Ovary (tissue), 9 donors: ENCODE measurements around the gene SOCS3. TPM values are rescaled to one million over a fixed set of nuclear protein-coding genes. Genes with fewer than 3 reads are reported as not detected.

Experiments used
- DNase-seq, 5 donors: peaks; one replicate each; pipeline ENCODE4 v3.0.0-alpha.2; 2019 to 2020
- H3K27ac ChIP-seq, 2 donors: fragments of 200-600 bp; one replicate each; pipeline versions ENCODE4 v1.5.1 to v1.8.0; 2019 to 2022
- H3K27me3 ChIP-seq: fragments of 200-600 bp; one replicate; pipeline ENCODE4 v1.8.0; 2022
- H3K36me3 ChIP-seq: fragments of 200-600 bp; sonication (generic); one replicate; pipeline ENCODE4 v1.5.1; 2019
- H3K4me1 ChIP-seq: one replicate; pipeline ENCODE4 v1.8.1; 2013; ENCODE audit warnings: mild to moderate bottlenecking, moderate library complexity; ENCODE audit not compliant: insufficient read depth
- H3K4me3 ChIP-seq: fragments of 200-600 bp; sonication (generic); one replicate; pipeline ENCODE4 v1.5.1; 2017
- H3K9me3 ChIP-seq, 2 donors: fragments of 200-600 bp in 1 of 2; sonication (generic) in 1 of 2; one replicate each; pipeline versions ENCODE4 v1.5.1 to v1.8.1; 2013 to 2019; ENCODE audit warnings: mild to moderate bottlenecking in 1 of 2, moderate library complexity in 1 of 2
- EP300 ChIP-seq: sonication (generic); formaldehyde crosslinking; IDR thresholded peaks from one replicate; pipeline ENCODE4 v1.6.1; 2017; ENCODE audit warnings: antibody characterized with exemption
- POLR2A ChIP-seq: fragments of 450-650 bp; IDR thresholded peaks from one replicate; pipeline ENCODE4 v1.6.1; 2017; ENCODE audit warnings: antibody characterized with exemption, mild to moderate bottlenecking, moderate library complexity
- WGBS, 3 donors: extraction: QIAGEN DNeasy Blood & Tissue Kit in 1 of 3; methylation state at CpG; one replicate each; pipeline versions ENCODE4 v1.1.5 to v1.1.7; 2013 to 2017; 5-methylcytosine and 5-hydroxymethylcytosine counted together
- intact Hi-C, 4 donors: fragments of 100-400 bp; cut with DNase I; formaldehyde crosslinking; loops; one replicate each; pipeline versions ENCODE4 v1.11.0 to v1.15.1; 2022 to 2023
- polyA plus RNA-seq, 2 donors: library from polyadenylated mRNA; stranded (reverse); fragments of 200-250 nt in 1 of 2; fragments of 350-450 nt in 1 of 2; fragmentation: Illumina TruSeq in 1 of 2; extraction: RNeasy Lipid Tissue Mini Kit (QIAGEN cat#74804) in 1 of 2; gene quantifications; one replicate each; pipeline ENCODE4 v1.2.3, GENCODE V29; 2013 to 2014
- total RNA-seq, 7 donors: library from RNA; depleted of rRNA in 2 of 7; stranded (reverse); fragments of >200 nt in 2 of 7; fragmentation: NEBNext Ultra II Directional in 3 of 7; extraction: Animal tissue kit (Norgen Biotek cat#: 25700) in 3 of 7; gene quantifications; one replicate each; pipeline versions ENCODE4 v1.1.0 to v1.2.4, GENCODE V29; 2016 to 2023
- TF ChIP-seq, protein P1 (sequence below), 3 donors: fragments of 450-650 bp in 2 of 3; fragments of 200-600 bp in 1 of 3; IDR thresholded peaks; one replicate each; pipeline versions ENCODE4 v1.5.1 to v1.8.0; 2016 to 2022; ENCODE audit warnings: antibody characterized with exemption in 3 of 3, mild to moderate bottlenecking in 1 of 3
- donor health status: DM: no; HTN: no; CAD: no; lungs with moderate emphysema.
- donor health status: DM: no; HTN: no; CAD: no.
- donor health status: Bipolar disorder and iron deficiency.
- donor health status: DM: yes; HTN: yes; CAD: no.
- donor health status: DM: no; HTN: no; CAD: no.
- donor health status: DM: yes; HTN: yes; CAD: no.

Gene SOCS3
- total and polyA plus RNA-seq, 9 donors = 14.4 to 284 (median 56.5) TPM

DNA sequence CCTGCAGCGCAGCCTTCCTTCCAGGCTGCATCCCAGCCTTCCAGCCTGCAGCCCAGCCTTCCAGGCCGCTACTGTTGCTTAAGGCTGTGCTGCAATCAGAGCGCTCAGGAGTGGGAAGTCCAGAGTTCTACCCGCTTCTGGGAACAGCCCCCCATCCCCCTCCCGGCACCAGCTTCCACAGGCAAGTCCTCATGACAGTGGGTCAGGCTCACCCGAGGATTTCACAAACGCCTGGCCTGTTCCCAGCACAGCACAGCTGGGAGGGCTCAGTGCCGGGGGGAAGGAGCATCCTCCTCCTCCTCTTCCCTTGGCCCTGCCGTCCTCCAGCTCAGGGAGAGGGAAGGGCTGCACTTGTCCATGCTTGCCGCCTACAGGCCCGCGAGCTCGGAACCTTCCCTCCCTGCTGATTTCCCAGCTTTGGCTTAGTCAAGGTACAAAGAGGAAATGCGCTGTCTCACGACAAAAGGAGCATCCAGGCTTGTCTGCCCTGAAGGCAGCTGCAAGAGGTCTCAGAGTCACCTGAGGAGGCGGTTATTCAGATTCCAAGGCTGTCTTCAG, 8.3 kb downstream of the SOCS3 start:
- DNase-seq = peak; percentile 98 to 100 (median 99)
- Histone ChIP-seq H3K4me1 (peaks cover 9% of the 10 kb centered on the region), H3K4me3 (no peak overlapping the region), H3K36me3 (no peaks in the 10 kb centered on the region), H3K27ac (peak overlapping the region; percentile 73 to 91), H3K9me3 (no peaks in the 10 kb centered on the region), H3K27me3 (no peaks in the 10 kb centered on the region)
- peak; percentile 41 for TF ChIP-seq POLR2A
- TF ChIP-seq EP300 = peak; percentile 100
- TF ChIP-seq, protein P1, sequence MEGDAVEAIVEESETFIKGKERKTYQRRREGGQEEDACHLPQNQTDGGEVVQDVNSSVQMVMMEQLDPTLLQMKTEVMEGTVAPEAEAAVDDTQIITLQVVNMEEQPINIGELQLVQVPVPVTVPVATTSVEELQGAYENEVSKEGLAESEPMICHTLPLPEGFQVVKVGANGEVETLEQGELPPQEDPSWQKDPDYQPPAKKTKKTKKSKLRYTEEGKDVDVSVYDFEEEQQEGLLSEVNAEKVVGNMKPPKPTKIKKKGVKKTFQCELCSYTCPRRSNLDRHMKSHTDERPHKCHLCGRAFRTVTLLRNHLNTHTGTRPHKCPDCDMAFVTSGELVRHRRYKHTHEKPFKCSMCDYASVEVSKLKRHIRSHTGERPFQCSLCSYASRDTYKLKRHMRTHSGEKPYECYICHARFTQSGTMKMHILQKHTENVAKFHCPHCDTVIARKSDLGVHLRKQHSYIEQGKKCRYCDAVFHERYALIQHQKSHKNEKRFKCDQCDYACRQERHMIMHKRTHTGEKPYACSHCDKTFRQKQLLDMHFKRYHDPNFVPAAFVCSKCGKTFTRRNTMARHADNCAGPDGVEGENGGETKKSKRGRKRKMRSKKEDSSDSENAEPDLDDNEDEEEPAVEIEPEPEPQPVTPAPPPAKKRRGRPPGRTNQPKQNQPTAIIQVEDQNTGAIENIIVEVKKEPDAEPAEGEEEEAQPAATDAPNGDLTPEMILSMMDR (IDR thresholded peaks at IDR 0.05) = peak in 1 of 3 donors; percentile 29
- intact Hi-C loops = no loop called here
- 3 to 11% (median 9%) methylated on average over 16 of the region's 16 CpGs for WGBS, 3 donors

DNA sequence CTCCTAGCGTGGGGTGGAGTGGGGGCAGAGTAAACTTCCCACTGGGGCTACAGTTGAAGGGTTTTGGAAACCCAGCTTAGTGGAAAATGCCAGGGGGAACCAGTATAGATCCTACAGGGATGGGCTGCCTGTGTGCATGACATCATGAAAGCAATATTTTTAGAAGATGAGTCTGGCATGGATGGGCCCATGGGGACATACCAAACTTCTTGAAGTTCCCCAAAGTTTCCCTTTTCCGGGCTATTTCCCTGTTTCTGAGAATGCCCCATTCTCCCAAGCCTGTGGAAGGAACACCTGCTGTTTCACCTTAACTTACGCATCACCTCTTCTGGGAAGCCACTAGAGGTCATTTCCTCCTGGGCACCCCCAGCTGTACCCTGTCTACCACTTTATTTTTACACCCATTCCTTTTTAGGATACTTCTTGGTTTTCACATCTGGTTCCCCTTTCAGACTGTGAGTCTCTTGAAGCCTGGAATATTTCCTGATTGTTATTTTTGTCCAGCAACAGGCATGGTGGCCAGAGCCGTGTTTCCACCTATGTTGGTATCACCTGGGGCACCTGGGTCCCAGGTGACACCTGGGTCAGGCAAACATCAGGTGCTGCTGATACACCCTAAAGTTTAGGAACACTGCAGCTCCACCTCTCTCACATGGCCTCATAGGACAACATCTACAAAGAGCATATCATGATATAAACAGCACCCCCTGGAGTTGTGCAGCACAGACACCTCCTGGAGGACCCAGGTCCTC, 9.8 kb downstream of the SOCS3 start:
- WGBS, 3 donors = 78 to 79% (median 79%) methylated on average over 4 of the region's 4 CpGs
- H3K27ac ChIP-seq = no peak overlapping the region
- no peak for DNase-seq
- TF ChIP-seq EP300 (no peak), POLR2A (no peak)
- TF ChIP-seq, protein P1 (IDR thresholded peaks at IDR 0.05) = no peak
- intact Hi-C loops = loop anchor here in 1 of 4 donors (5.0 kb wide), 1 partner anchor 627 kb away; the partner anchor contains the start of gene LGALS3BP
- H3K27me3 ChIP-seq = no peaks in the 10 kb centered on the region
- no peaks in the 10 kb centered on the region for H3K9me3 ChIP-seq
- H3K4me3 ChIP-seq = no peak overlapping the region
- H3K4me1 ChIP-seq = peaks cover 8% of the 10 kb centered on the region
- no peaks in the 10 kb centered on the region for H3K36me3 ChIP-seq

DNA sequence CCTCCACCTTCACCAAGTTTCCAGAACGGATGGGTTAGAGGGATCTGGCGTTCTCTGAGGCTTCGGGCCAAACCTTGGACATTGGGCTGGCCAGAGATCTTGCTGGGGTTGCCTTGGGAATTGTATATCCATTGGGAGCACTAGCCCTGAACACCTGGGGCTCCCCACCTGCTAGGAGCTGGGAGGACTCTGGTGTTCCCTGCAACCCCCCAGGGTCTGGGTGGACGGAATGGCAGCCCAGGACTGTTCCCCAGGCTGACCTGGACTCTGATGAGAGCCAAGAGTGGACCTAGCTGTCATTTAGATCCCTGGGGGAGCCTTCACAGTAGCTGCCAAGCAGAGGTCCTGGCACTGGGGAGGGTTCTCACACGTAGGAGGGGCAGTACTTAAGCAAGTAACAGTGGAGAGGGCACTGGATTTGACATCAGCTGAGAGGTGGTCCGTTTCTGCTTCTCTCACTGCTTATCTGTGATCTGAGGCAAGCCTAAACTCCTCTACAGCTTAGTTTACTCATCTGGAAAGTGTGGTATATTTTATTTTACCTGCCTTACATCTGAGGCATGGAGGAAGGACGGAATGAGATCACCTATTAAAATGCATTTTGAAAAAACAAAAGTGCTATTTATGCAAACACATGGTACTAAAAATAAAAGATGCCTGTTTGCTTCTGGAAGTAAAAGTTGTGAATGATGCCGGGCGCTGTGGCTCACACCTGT, 11.7 kb downstream of the SOCS3 start:
- intact Hi-C loops = loop anchor here in 1 of 4 donors (5.0 kb wide), 1 partner anchor 629 kb away; the partner anchor contains the start of gene LGALS3BP
- H3K4me1 ChIP-seq = peaks cover 9% of the 10 kb centered on the region
- no peaks in the 10 kb centered on the region for H3K27me3 ChIP-seq
- H3K27ac ChIP-seq = no peak overlapping the region
- TF ChIP-seq EP300 = no peak
- no peak for TF ChIP-seq POLR2A
- TF ChIP-seq, protein P1 (IDR thresholded peaks at IDR 0.05) = no peak
- H3K36me3 ChIP-seq = no peaks in the 10 kb centered on the region
- H3K9me3 ChIP-seq = no peaks in the 10 kb centered on the region
- no peak for DNase-seq
- no peak overlapping the region for H3K4me3 ChIP-seq
- 79 to 84% (median 82%) methylated on average over 9 of the region's 9 CpGs for WGBS, 3 donors

DNA sequence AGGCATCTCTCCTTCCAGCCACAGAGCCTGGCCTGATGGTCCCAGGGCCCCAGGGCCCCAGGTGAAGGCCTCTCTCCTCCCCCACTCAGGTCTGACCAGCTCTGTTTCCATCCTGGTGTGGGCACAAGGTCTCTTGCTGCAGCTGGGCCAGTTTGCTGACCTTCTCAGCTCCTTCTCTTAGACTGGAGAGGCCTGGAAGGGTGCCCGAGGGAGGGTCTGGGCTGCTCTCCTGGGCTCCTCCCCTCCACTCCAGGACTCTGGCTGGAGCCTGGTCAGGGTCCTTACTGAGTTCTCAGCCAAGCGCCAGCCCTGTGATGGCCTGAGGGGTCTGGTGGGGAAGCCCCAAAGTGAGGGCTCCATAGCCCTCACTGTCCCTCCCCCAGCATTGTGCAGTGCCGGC, 12.4 kb downstream of the SOCS3 start:
- Histone ChIP-seq H3K27me3 (no peaks in the 10 kb centered on the region), H3K27ac (no peak overlapping the region), H3K36me3 (no peaks in the 10 kb centered on the region), H3K4me3 (no peak overlapping the region), H3K9me3 (no peaks in the 10 kb centered on the region), H3K4me1 (peaks cover 12% of the 10 kb centered on the region)
- intact Hi-C loops = loop anchor here in 1 of 4 donors (5.0 kb wide), 1 partner anchor 630 kb away; the partner anchor contains the start of gene LGALS3BP
- no peak for DNase-seq
- 65 to 82% (median 75%) methylated on average over 3 of the region's 3 CpGs for WGBS, 3 donors
- TF ChIP-seq, protein P1 (IDR thresholded peaks at IDR 0.05) = no peak
- no peak for TF ChIP-seq EP300
- no peak for TF ChIP-seq POLR2A
